Brain microvascular endothelial cell (primary cell): ENCODE results near the gene MYOM1.
"Not testable (repeated sequence)": the region's sequence is repeated elsewhere in the genome, so short reads cannot be mapped to it uniquely, and the experiment has no call there.

Experiments used
- DNase-seq: peaks from one replicate; pipeline ENCODE4 v3.0.0-alpha.2; 2020
- H3K27ac ChIP-seq: fragments of 250-450 bp; sonication (Bioruptor Pico); 2 replicates; pipeline ENCODE4 v1.5.1; 2020; ENCODE audit warnings: mild to moderate bottlenecking, moderate library complexity
- H3K27me3 ChIP-seq: fragments of 250-450 bp; sonication (Bioruptor Pico); replicated peaks from 2 replicates; pipeline ENCODE4 v1.5.1; 2020; ENCODE audit warnings: mild to moderate bottlenecking
- H3K36me3 ChIP-seq: fragments of 250-450 bp; sonication (Bioruptor Pico); replicated peaks from 2 replicates; pipeline ENCODE4 v1.5.1; 2020; ENCODE audit warnings: mild to moderate bottlenecking
- H3K4me3 ChIP-seq: 2 replicates; pipeline ENCODE4 v1.5.1; 2011; ENCODE audit warnings: low read depth, mild to moderate bottlenecking, control low read depth, low read length, moderate library complexity
- CTCF ChIP-seq: IDR thresholded peaks from 2 replicates; pipeline ENCODE4 v1.5.1; 2011; ENCODE audit warnings: low read depth, mild to moderate bottlenecking, moderate library complexity, low read length, control low read depth, inconsistent platforms; ENCODE audit errors: missing control alignments
- in situ Hi-C: cut with HindIII; loops from 2 replicates; pipeline ENCODE4 v1.10.0; 2017; ENCODE audit warnings: low sequenced_read_pairs, low pct_ligation_motif_present

The MYOM1 gene

DNA sequence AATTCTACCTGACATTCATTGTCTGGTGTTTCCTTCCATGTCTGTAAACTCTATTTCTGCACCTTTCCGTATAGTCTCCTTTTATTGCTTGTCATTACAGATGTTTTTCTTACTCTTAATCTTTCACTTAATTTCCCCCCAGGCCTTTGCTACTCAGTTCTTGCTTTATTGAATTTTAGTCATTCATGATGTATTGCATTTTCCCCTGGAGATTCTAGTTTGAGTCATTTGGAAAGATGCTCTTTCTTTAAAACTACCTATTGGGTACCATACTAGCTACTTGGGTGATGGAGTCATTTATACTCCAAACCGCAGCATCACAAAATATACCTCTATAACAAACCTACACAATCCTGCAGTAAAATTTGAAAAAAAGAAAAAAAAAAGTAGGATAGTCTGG, 179.6 kb downstream of the MYOM1 start:
- no peak overlapping the region for H3K27ac ChIP-seq
- in situ Hi-C loops: no loop called here
- H3K27me3 ChIP-seq: no peaks in the 10 kb centered on the region
- no peaks in the 10 kb centered on the region for H3K36me3 ChIP-seq
- no peak for TF ChIP-seq CTCF
- no peak overlapping the region for H3K4me3 ChIP-seq
- no peak for DNase-seq

DNA sequence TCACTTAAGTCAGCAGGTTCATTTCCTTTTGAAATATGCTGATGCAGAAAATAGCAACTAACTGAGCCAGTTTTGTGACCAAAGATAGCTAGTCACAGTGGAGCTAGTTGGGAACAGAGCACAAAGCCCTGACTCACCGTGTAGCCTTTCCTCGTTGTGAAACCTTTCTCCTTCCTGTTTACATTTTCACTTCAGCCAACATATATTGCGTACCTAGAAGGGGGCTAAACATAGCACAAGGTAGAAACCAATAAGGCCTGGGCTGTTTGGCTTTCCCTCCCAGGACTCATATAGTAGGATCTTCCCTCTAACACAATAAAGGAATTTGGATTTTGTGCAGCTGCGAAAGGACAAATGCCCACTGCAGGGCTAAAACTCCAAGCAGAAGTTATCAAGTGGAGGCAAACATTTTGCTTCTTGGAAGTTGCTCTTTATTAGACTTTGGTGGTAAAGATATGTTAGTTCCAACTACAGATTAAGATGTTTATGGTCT, 182.3 kb downstream of the MYOM1 start:
- peak; percentile 57 for DNase-seq
- H3K27me3 ChIP-seq: no peaks in the 10 kb centered on the region
- TF ChIP-seq CTCF: no peak
- in situ Hi-C loops: no loop called here
- H3K27ac ChIP-seq: no peak overlapping the region
- no peak overlapping the region for H3K4me3 ChIP-seq
- no peaks in the 10 kb centered on the region for H3K36me3 ChIP-seq

DNA sequence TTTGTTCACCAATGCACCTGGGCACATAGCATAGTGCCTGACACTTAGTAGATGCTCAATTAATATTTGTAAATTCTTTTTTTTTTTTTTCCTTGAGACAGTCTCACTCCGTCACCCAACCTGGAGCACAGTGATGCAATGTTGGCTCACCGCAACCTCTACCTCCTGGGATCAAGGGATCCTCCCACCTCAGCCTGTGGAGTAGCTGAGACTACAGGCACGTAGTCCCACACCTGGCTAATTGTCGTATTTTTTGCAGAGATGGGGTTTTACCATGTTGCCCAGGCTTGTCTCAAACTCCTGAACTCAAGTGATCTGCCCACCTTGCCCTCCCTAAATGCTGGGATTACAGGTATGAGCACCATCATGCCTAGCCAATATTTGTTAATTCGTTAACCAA, 183.7 kb downstream of the MYOM1 start:
- no peak for DNase-seq
- in situ Hi-C loops: no loop called here
- no peaks in the 10 kb centered on the region for H3K36me3 ChIP-seq
- no peak overlapping the region for H3K4me3 ChIP-seq
- H3K27me3 ChIP-seq: no peaks in the 10 kb centered on the region
- TF ChIP-seq CTCF: no peak
- no peak overlapping the region for H3K27ac ChIP-seq

GRCh38 chr18:3035635-3036034, 184.1 kb downstream of the MYOM1 start:
- TF ChIP-seq CTCF: no peak
- in situ Hi-C loops: no loop called here
- H3K4me3 ChIP-seq: no peak overlapping the region
- no peaks in the 10 kb centered on the region for H3K27me3 ChIP-seq
- no peak overlapping the region for H3K27ac ChIP-seq
- H3K36me3 ChIP-seq: no peaks in the 10 kb centered on the region
- no peak for DNase-seq

- no peaks in the 10 kb centered on the region for H3K27me3 ChIP-seq
- no peak for TF ChIP-seq CTCF
- H3K4me3 ChIP-seq: no peak overlapping the region
- no peak for DNase-seq
- no peaks in the 10 kb centered on the region for H3K36me3 ChIP-seq
- H3K27ac ChIP-seq: no peak overlapping the region
- in situ Hi-C loops: no loop called here
Measured at GRCh38 chr18:3032721-3033120, 187.0 kb downstream of the MYOM1 start.

- no peak for TF ChIP-seq CTCF
- no peak for DNase-seq
- no peaks in the 10 kb centered on the region for H3K27me3 ChIP-seq
- H3K4me3 ChIP-seq: no peak overlapping the region
- in situ Hi-C loops: no loop called here
- H3K27ac ChIP-seq: no peak overlapping the region
- H3K36me3 ChIP-seq: no peaks in the 10 kb centered on the region
Measured at GRCh38 chr18:3029215-3029952, 190.4 kb downstream of the MYOM1 start.

- H3K27me3 ChIP-seq, H3K27ac ChIP-seq, DNase-seq, H3K36me3 ChIP-seq, H3K4me3 ChIP-seq, in situ Hi-C loops: not testable (repeated sequence)
Measured at GRCh38 chr18:3028115-3028514, 191.7 kb downstream of the MYOM1 start.
